G401.6 (cell line): ENCODE data around the gene NINJ1.

Source experiments
- FAIRE-seq: peaks from 2 replicates; lab custom pipeline; 2012; peaks lifted over from hg19 to GRCh38; lab: Jason Lieb, UNC

NINJ1 gene

GRCh38 chr9:93099551-93100275 is 34.3 kb downstream of the NINJ1 start:
- FAIRE-seq, result no peak

GRCh38 chr9:93098236-93098946 is 35.7 kb downstream of the NINJ1 start:
- no peak for FAIRE-seq

GRCh38 chr9:93097511-93098201 is 36.4 kb downstream of the NINJ1 start:
- no peak for FAIRE-seq

- no peak for FAIRE-seq
Measured at GRCh38 chr9:93096811-93097382, 37.2 kb downstream of the NINJ1 start.

GRCh38 chr9:93096131-93096802 is 37.8 kb downstream of the NINJ1 start, which contains the start of gene CARD19:
TSS of gene CARD19 (plus strand) at chr9:93096217. CDS start at chr9:93096346, 129 bp downstream.
- FAIRE-seq, result no peak

GRCh38 chr9:93095205-93096130 is 38.6 kb downstream of the NINJ1 start:
- FAIRE-seq, result peak; percentile 84

- no peak for FAIRE-seq
Measured at GRCh38 chr9:93094658-93095204, 39.3 kb downstream of the NINJ1 start.

- no peak for FAIRE-seq
Measured at GRCh38 chr9:93093877-93094657, 40.0 kb downstream of the NINJ1 start.

GRCh38 chr9:93093127-93093876 is 40.7 kb downstream of the NINJ1 start:
- FAIRE-seq, result no peak

GRCh38 chr9:93092251-93092991 is 41.6 kb downstream of the NINJ1 start:
- no peak for FAIRE-seq

- no peak for FAIRE-seq
Measured at GRCh38 chr9:93091453-93092081, 42.5 kb downstream of the NINJ1 start.

- FAIRE-seq, result no peak
Measured at GRCh38 chr9:93091056-93091452, 43.0 kb downstream of the NINJ1 start.

- FAIRE-seq, result no peak
Measured at GRCh38 chr9:93090091-93090655, 43.9 kb downstream of the NINJ1 start.

- FAIRE-seq, result no peak
Measured at GRCh38 chr9:93089481-93089991, 44.5 kb downstream of the NINJ1 start.

- FAIRE-seq, result no peak
Measured at GRCh38 chr9:93089024-93089423, 45.0 kb downstream of the NINJ1 start.

GRCh38 chr9:93088656-93089015 is 45.4 kb downstream of the NINJ1 start:
- no peak for FAIRE-seq

- no peak for FAIRE-seq
Measured at GRCh38 chr9:93087971-93088655, 45.9 kb downstream of the NINJ1 start.
